B cell (primary cell): ENCODE data around the gene CGNL1.

Source experiments
- CTCF ChIP-seq: fragments of 200-600 bp; IDR thresholded peaks from one replicate; pipeline ENCODE4 v1.8.0; 2022; ENCODE audit warnings: antibody characterized with exemption, mild to moderate bottlenecking
- EZH2 ChIP-seq: IDR thresholded peaks from 2 replicates; pipeline ENCODE4 v1.6.1; 2012; ENCODE audit warnings: borderline replicate concordance, low read depth, mild to moderate bottlenecking, moderate library complexity, low read length; ENCODE audit not compliant: insufficient read depth, poor library complexity, severe bottlenecking

GRCh38 chr15:57461541-57461940 lies 85.2 kb downstream of the CGNL1 start:
- no peak for TF ChIP-seq CTCF
- no peak for TF ChIP-seq EZH2
